Heart left ventricle (tissue), 13 donors: Measurements from ENCODE around the gene F12.

Source experiments
- POLR2A ChIP-seq, 2 donors: fragments of 450-650 bp; IDR thresholded peaks; one replicate each; pipeline ENCODE4 v1.6.1; 2017; ENCODE audit warnings: antibody characterized with exemption in 2 of 2, mild to moderate bottlenecking in 2 of 2, moderate library complexity in 2 of 2
- TF ChIP-seq, protein P1 (sequence below), 12 donors: fragments of 200-600 bp; sonication (generic) in 4 of 12; IDR thresholded peaks; one replicate each; pipeline versions ENCODE4 v1.5.0 to v1.8.0; 2018 to 2022; ENCODE audit warnings: antibody characterized with exemption in 12 of 12, mild to moderate bottlenecking in 5 of 12
- donor health status: ischemic (EF 13 %, LVEDD 7.1; RV severe dilation, severe dysfunction).
- donor health status: DM: no; HTN: yes; CAD: no.
- donor health status: DM: no; HTN: no; CAD: no.
- donor health status: ischemic (EF 25% LVEDD 6.9; RV normal size, moderate dysfunction).
- donor health status: ischemic (EF 25% LVEDD 5.7; RV mildly dilated, moderate dysfunction).
- donor health status: ischemic (EF 35%, LVEDD 5.7; RV mildly dilated, moderate dysfunction).
- donor health status: nonischemic (EF 11% LVEDD 7.7; RV severe dilation, severe dysfunction).
- donor health status: DM: yes; HTN: yes; CAD: no.
- donor health status: PGD.
- donor health status: ischemic (EF 29% LVEDD 5.4; RV normal size, mild dysfunction).
- donor health status: nonischemic (EF 23%, LVEDD 6.1; RV moderate dilation, normal function).

DNA sequence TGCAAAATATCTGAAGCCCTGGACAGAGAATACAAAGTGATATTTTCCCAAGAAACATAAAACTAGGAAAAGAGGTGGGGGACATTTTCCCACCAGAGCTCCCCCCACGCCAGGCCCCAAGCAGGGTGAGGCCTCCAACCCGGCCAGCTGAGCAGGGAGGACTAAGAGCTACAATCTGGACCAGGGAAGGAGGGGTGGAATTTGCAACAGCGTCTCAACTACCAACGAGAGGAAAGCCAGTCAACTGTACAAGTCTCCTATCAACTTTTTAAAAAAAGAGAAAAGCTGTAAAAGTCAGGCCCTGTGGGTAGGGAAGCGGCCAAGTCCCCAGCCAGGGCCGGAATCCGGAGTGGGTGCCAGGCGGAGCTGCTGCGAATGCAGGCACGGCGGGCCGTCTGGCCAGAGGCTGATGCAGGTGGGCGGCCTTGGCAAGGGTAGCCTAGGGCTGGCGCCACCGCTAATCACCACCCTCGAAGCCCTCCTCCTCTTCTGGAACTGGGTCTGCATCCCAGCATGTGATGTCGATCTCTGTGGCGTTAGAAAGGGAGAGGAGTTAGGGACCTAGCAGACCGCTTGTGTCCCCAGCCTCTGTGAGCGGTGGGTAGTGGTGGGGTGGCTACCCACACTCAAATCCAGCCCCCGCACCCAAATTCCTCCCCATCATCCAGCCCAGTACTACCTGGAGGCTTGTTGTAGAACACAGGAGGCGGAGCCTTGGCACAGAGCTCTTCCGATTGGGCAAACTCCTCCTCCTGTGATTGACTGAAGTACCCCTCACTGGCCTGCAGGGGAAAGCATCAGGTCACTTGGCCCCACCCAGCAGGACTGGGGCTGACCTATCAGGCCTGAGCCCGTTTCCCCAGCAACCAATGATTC is 47.9 kb upstream of the F12 start:
- TF ChIP-seq, protein P1, sequence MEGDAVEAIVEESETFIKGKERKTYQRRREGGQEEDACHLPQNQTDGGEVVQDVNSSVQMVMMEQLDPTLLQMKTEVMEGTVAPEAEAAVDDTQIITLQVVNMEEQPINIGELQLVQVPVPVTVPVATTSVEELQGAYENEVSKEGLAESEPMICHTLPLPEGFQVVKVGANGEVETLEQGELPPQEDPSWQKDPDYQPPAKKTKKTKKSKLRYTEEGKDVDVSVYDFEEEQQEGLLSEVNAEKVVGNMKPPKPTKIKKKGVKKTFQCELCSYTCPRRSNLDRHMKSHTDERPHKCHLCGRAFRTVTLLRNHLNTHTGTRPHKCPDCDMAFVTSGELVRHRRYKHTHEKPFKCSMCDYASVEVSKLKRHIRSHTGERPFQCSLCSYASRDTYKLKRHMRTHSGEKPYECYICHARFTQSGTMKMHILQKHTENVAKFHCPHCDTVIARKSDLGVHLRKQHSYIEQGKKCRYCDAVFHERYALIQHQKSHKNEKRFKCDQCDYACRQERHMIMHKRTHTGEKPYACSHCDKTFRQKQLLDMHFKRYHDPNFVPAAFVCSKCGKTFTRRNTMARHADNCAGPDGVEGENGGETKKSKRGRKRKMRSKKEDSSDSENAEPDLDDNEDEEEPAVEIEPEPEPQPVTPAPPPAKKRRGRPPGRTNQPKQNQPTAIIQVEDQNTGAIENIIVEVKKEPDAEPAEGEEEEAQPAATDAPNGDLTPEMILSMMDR (IDR thresholded peaks at IDR 0.05), result peak in 11 of 12 donors; percentile 37 to 65 (median 50)
- TF ChIP-seq POLR2A (IDR thresholded peaks at IDR 0.05), result no peak
